CD14-positive monocyte (primary cell): ENCODE data around the gene FBN2. TPM values are rescaled to one million over a fixed set of nuclear protein-coding genes. Genes with fewer than 3 reads are reported as not detected.

ENCODE experiments used
- DNase-seq, 3 donors: peaks; one replicate each; pipeline ENCODE4 v3.0.0-alpha.2; 2011 to 2022
- H2AFZ ChIP-seq: 2 replicates; pipeline ENCODE4 v1.6.0; 2012; ENCODE audit warnings: mild to moderate bottlenecking, low read depth, low read length, inconsistent platforms; ENCODE audit not compliant: insufficient read depth, poor library complexity, severe bottlenecking
- H3K27ac ChIP-seq, 2 donors: 1 replicate in 1 of 2; 2 replicates in 1 of 2; pipeline ENCODE4 v1.5.1; 2012 to 2013; ENCODE audit warnings: low read length in 2 of 2, control low read depth in 1 of 2, inconsistent platforms in 1 of 2, low read depth in 1 of 2, mild to moderate bottlenecking in 1 of 2
- H3K27me3 ChIP-seq, 2 donors: one replicate each; pipeline versions ENCODE4 v1.6.0 to v1.6.1; 2011 to 2013; ENCODE audit warnings: low read length in 2 of 2; ENCODE audit not compliant: control insufficient read depth in 2 of 2, insufficient read depth in 2 of 2
- H3K36me3 ChIP-seq, 2 donors: replicated peaks in 1 of 2; 1 replicate in 1 of 2; 2 replicates in 1 of 2; pipeline versions ENCODE4 v1.5.1 to v1.6.1; 2012 to 2013; ENCODE audit warnings: low read length in 2 of 2, control low read depth in 1 of 2, inconsistent platforms in 1 of 2, mild to moderate bottlenecking in 1 of 2; ENCODE audit not compliant: insufficient read depth in 2 of 2, control insufficient read depth in 1 of 2
- H3K4me1 ChIP-seq, 2 donors: 1 replicate in 1 of 2; 2 replicates in 1 of 2; pipeline versions ENCODE4 v1.5.1 to v1.6.1; 2012 to 2013; ENCODE audit warnings: low read length in 2 of 2, control low read depth in 1 of 2, inconsistent platforms in 1 of 2, mild to moderate bottlenecking in 1 of 2, moderate library complexity in 1 of 2; ENCODE audit not compliant: insufficient read depth in 2 of 2, control insufficient read depth in 1 of 2
- H3K4me2 ChIP-seq: replicated peaks from 2 replicates; pipeline ENCODE3; 2012; ENCODE audit warnings: low read length, moderate library complexity, mild to moderate bottlenecking; ENCODE audit not compliant: poor library complexity, severe bottlenecking; ENCODE audit errors: extremely low read depth
- H3K4me3 ChIP-seq, 3 experiments: fragments of 200-600 bp in 1 of 3; sonication (generic) in 1 of 3; replicated peaks in 1 of 3; 1 replicate in 2 of 3; 2 replicates in 1 of 3; pipeline ENCODE4 v1.5.1; 2011 to 2013; ENCODE audit warnings: low read length in 3 of 3, mild to moderate bottlenecking in 3 of 3, control low read depth in 2 of 3, low read depth in 2 of 3, inconsistent platforms in 1 of 3, moderate library complexity in 1 of 3
- H3K79me2 ChIP-seq: 2 replicates; pipeline ENCODE4 v1.6.0; 2012; ENCODE audit warnings: mild to moderate bottlenecking, control low read depth, inconsistent platforms, low read length, moderate library complexity; ENCODE audit not compliant: insufficient read depth
- H3K9ac ChIP-seq: 2 replicates; pipeline ENCODE4 v1.6.0; 2017; ENCODE audit warnings: low read length, mild to moderate bottlenecking; ENCODE audit not compliant: insufficient read depth, poor library complexity, severe bottlenecking
- H3K9me3 ChIP-seq, 2 donors: replicated peaks in 1 of 2; 1 replicate in 1 of 2; 2 replicates in 1 of 2; pipeline versions ENCODE4 v1.5.1 to v1.6.1; 2012 to 2013; ENCODE audit warnings: low read length in 2 of 2, control low read depth in 1 of 2; ENCODE audit not compliant: control insufficient read depth in 1 of 2, insufficient read depth in 1 of 2
- H4K20me1 ChIP-seq: 2 replicates; pipeline ENCODE4 v1.6.0; 2012; ENCODE audit warnings: mild to moderate bottlenecking, low read length, control low read depth, moderate library complexity; ENCODE audit not compliant: insufficient read depth
- H3K27ac Mint-ChIP-seq, 7 donors: one replicate each; pipeline ENCODE4 v1.8.0; 2020; ENCODE audit warnings: mild to moderate bottlenecking in 7 of 7, mixed read lengths in 7 of 7, moderate library complexity in 6 of 7, inconsistent platforms in 2 of 7
- H3K27me3 Mint-ChIP-seq, 3 donors: one replicate each; pipeline ENCODE4 v1.8.0; 2021 to 2022; ENCODE audit warnings: low read depth in 3 of 3, mild to moderate bottlenecking in 3 of 3, mixed read lengths in 3 of 3, moderate library complexity in 3 of 3, inconsistent platforms in 1 of 3
- H3K36me3 Mint-ChIP-seq, 2 donors: one replicate each; pipeline ENCODE4 v1.8.0; 2020; ENCODE audit warnings: mixed read lengths in 2 of 2, inconsistent platforms in 1 of 2, mild to moderate bottlenecking in 1 of 2
- H3K4me1 Mint-ChIP-seq: one replicate; pipeline ENCODE4 v1.8.0; 2020; ENCODE audit warnings: mild to moderate bottlenecking, mixed read lengths
- H3K4me3 Mint-ChIP-seq, 2 donors: one replicate each; pipeline ENCODE4 v1.8.0; 2020; ENCODE audit warnings: mild to moderate bottlenecking in 2 of 2, mixed read lengths in 2 of 2, moderate library complexity in 1 of 2
- H3K9me3 Mint-ChIP-seq, 7 donors: one replicate each; pipeline ENCODE4 v1.8.0; 2020 to 2022; ENCODE audit warnings: mixed read lengths in 7 of 7, mild to moderate bottlenecking in 6 of 7, moderate library complexity in 6 of 7, inconsistent platforms in 2 of 7
- CTCF ChIP-seq: fragments of 200-600 bp; IDR thresholded peaks from one replicate; pipeline ENCODE4 v1.8.0; 2022; ENCODE audit warnings: antibody characterized with exemption, mild to moderate bottlenecking
- WGBS: methylation state at CpG from one replicate; pipeline ENCODE4 v1.1.5; 2013; ENCODE audit warnings: missing lambda C conversion rate; ENCODE audit not compliant: insufficient coverage; 5-methylcytosine and 5-hydroxymethylcytosine counted together
- intact Hi-C, 2 donors: fragments of 100-400 bp; cut with micrococcal nuclease; formaldehyde crosslinking; loops; one replicate each; pipeline versions ENCODE4 v1.15.0 to v1.15.1; 2023
- polyA plus RNA-seq, 3 donors: library from polyadenylated mRNA; depleted of rRNA in 1 of 3; unstranded in 2 of 3; stranded (reverse) in 1 of 3; fragments of 300-500 nt in 2 of 3; fragments of >200 nt in 1 of 3; fragmentation: Illumina TruSeq in 2 of 3; gene quantifications; 1 replicate in 2 of 3; 2 replicates in 1 of 3; pipeline ENCODE4 v1.2.3, GENCODE V29; 2012 to 2021

Gene FBN2
- polyA plus RNA-seq, 3 donors = 0.85 to 19.3 (median 4.2) TPM

- Mint-ChIP-seq H3K36me3 (no peaks in the 10 kb centered on the region), H3K4me3 (no peak overlapping the region), H3K27me3 (no peaks in the 10 kb centered on the region), H3K27ac (no peak overlapping the region), H3K4me1 (no peaks in the 10 kb centered on the region), H3K9me3 (peaks cover 0 to 3% (median 0%) of the 10 kb centered on the region in 7 donors)
- no peaks in the 10 kb centered on the region for H3K27me3 ChIP-seq
- H3K36me3 ChIP-seq = no peaks in the 10 kb centered on the region
- H3K9ac ChIP-seq = no peak overlapping the region
- WGBS = no CpG with 5 or more reads among the region's 1 CpG
- H4K20me1 ChIP-seq = no peaks in the 10 kb centered on the region
- H3K9me3 ChIP-seq = no peaks in the 10 kb centered on the region
- no peak overlapping the region for H3K4me3 ChIP-seq
- intact Hi-C loops = no loop called here
- no peak overlapping the region for H3K27ac ChIP-seq
- H2AFZ ChIP-seq = no peak overlapping the region
- no peak for TF ChIP-seq CTCF
- H3K4me2 ChIP-seq = no peak overlapping the region
- H3K4me1 ChIP-seq = no peaks in the 10 kb centered on the region
- no peak for DNase-seq
- H3K79me2 ChIP-seq = no peaks in the 10 kb centered on the region
Observed at GRCh38 chr5:128224336-128224735, 313.7 kb downstream of the FBN2 start.

GRCh38 chr5:128220841-128221240, 317.2 kb downstream of the FBN2 start:
- H3K4me3 Mint-ChIP-seq = no peak overlapping the region
- Histone ChIP-seq H3K4me1 (no peaks in the 10 kb centered on the region), H3K79me2 (no peaks in the 10 kb centered on the region), H3K9ac (no peak overlapping the region), H3K4me2 (no peak overlapping the region), H3K27ac (no peak overlapping the region), H3K27me3 (no peaks in the 10 kb centered on the region), H3K4me3 (no peak overlapping the region), H2AFZ (no peak overlapping the region), H3K9me3 (no peaks in the 10 kb centered on the region), H4K20me1 (no peaks in the 10 kb centered on the region), H3K36me3 (no peaks in the 10 kb centered on the region)
- H3K27ac Mint-ChIP-seq = no peak overlapping the region
- no peaks in the 10 kb centered on the region for H3K36me3 Mint-ChIP-seq
- peaks cover 0 to 2% (median 0%) of the 10 kb centered on the region in 7 donors for H3K9me3 Mint-ChIP-seq
- H3K27me3 Mint-ChIP-seq = no peaks in the 10 kb centered on the region
- no CpG with 5 or more reads among the region's 2 CpGs for WGBS
- DNase-seq = no peak
- no peaks in the 10 kb centered on the region for H3K4me1 Mint-ChIP-seq
- TF ChIP-seq CTCF = no peak
- intact Hi-C loops = no loop called here
